HuH-7.5 (cell line): Measurements from ENCODE around the gene ARVCF.

Experiments
- DNase-seq: peaks from one replicate; pipeline ENCODE4 v3.0.0; 2011; ENCODE audit warnings: low spot score

The ARVCF gene

DNA sequence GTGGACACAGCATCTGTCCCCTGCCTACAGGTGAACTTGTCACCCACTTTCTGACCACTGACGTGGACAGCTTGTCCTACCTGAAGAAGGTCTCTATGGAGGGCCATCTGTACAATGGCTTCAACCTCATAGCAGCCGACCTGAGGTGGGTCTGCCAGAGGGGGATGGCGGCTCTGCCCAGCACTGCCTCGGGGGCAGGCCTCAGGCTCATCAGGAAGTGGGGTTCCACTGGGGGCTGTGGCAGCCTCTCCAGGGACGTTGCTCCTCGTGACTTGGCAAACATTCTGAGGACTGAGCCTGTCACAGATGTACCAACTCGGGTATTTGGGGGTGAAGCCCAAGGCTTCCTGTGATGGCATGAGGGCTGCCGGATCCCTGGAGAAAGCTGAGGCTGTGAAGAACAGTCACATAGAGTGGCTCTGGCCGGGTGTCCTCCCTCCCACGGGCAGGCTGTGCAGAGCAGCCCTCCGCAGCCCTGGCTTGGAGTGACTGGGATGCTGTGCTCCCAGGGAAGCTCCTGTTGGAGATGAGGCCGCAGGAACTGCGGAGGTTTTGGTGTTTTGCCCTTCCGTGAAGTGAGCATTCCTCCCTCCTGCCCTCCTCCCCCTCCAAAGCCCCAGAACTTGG lies 36.9 kb upstream of the ARVCF start:
- DNase-seq: no peak

DNA sequence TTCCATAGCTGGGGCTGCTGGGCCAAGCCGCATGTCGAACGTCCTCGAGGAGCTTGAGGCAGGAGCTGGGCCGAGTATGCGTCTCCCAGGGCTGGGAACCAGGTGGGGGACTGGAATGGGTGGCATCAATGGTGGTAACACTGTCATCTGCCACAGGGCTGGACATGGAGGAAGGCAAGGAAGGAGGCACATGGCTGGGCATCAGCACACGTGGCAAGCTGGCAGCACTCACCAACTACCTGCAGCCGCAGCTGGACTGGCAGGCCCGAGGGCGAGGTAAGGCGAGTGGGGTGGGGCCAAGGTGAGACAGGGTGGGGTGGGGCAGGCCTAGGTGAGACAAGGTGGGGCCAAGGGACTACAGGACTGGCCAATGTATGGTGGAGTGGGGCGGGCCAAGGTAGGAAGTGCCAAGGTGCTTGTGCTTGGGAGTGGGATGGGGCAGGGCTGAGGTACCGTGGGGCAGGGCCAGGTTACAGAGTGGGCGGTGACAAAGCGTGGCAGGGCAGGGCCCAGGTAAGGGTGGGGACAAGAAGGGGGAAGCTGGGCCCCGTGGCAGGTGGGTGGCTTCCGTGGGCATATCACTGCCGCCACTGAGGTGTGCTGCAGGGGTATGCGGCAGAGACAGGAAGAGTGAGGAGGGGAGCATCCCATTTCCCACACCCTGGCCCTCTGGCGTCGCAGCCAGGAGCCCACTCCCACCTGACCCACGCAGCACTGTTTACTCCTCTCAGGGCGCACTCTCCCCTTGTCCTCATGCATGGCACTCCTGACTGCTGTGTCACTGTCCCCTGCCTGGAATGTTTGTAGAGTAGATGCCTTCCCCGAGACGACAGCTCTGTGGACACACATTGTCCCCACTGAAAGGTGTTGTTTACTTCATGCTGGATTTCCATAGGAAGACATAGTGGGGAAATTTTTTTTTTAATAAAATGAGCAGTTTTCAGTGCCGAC lies 36.0 kb upstream of the ARVCF start:
- no peak for DNase-seq

DNA sequence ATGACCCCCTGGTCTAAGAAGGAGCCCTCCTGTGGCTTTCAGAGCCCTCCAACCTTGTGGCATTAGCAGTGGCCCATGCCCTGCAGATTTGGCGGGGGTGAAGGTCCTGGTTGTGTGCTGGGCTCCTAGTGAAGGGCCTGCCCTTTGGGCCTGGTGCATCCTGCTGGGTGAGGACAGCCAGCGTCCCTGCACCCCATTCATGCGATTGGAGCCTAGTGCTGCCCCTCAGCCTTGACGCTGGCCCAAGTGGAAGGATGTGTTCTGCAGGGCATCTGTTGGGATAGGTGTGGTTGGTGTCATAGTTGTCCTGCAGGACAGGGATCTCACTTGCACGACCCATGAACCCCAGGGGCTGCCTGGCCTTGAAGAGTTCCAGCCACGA lies 35.3 kb upstream of the ARVCF start:
- DNase-seq: no peak

DNA sequence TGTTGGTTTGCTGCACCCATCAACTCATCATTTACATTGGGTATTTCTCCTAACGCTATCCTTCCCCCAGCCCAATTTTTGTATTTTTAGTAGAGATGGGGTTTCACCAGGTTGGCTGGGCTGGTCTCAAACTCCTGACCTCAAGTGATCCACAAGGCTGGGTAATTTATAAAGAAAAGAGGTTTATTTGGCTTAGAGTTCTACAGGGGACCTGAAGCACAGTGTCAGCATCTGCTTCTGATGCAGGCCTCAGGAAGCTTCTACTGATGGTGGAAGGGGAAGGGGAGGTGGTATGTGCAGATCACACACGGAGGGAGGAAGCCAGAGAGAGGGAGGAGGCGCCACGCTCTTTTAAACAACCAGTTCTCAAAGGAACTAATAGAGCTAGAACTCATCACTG lies 30.1 kb upstream of the ARVCF start:
- no peak for DNase-seq

DNA sequence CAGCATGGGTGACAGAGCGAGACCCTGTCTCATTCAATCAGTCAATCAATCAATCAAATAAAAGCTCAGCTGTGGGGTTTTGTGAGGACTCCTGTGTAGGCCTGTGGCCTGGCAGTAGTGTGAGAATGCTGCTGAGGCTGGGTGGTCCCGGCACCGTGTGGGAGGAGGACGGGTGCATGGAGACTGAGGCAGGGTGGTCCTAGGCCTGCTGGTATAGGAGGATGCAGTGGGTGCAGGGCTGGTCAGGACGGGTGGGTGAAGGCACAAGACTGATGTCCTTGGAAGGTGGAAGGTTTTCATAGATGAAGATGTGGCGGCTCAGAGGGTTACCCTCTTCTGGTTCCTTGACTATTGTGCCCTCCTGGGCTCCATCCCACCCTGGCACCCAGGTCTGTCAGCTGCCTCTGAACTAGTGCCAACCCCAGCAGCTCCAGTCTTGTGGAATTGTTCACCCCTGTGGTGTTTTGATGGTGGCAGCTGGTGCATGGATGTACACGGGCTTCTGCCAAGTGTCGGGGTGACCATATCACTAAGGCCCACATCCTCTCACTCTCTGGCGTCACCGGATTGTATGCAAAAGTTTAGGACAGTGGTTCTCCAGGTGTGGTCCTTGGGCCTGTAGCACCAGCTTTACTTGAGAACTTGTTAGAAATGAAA lies 28.0 kb upstream of the ARVCF start:
- DNase-seq: no peak

DNA sequence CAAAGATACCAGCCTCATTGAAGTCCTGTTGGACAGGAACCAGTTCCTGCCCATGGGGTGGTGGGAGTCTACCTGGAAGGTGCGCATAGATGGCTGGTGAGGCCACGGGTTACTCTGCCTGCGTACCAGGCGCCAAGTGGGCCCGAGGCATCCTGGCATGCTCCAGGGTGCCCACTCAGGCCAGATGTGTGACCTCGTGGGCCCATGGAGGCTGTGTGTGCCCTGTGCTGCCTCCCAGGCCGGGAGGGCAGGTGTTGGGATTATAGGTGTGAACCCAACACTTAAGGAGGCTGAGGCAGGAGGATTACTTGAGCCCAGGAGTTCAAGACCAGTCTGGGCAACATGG lies 27.3 kb upstream of the ARVCF start:
- no peak for DNase-seq

DNA sequence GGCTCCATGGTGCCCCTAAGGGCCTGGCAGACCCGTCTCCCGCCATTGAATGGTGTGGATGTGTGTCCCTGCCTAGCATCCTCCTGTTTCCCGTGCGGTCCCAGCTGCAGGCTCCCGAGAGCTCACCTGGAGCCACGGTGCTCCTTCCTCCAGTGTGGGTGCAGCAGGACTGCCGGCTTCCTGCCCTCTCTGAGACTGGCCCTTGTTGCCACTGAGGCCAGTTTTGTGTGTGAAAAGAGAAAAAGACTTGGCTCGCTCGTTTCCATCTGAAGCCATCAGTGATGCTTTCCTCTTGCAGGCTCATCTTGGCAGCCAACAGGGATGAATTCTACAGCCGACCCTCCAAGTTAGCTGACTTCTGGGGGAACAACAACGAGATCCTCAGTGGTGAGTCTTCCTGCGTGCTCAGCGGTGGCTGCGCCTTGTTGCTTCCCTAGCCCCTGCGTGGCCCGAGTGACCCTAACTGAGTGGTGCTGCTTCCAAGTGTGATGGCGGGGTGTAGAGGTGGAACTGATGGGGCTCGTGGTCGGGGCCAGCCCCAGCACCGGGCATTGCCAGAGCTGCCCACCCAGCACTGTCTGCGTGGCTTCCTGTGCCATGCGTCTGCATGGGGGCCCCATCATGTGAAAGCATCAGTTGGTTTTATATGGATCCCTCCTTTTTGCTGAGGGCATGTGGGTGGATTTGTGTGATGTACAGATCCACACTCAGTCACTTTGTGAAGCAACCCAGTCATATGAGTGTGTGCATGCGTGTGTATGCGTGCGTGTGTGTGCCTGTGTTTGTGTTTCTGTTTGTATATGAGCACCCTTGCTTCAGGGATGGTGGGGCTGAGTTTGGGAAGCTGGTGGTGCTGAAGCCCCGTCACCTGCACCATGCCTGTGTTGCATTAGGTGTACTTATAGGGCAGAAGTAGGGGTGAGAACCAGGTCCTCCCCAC lies 26.7 kb upstream of the ARVCF start:
- no peak for DNase-seq

DNA sequence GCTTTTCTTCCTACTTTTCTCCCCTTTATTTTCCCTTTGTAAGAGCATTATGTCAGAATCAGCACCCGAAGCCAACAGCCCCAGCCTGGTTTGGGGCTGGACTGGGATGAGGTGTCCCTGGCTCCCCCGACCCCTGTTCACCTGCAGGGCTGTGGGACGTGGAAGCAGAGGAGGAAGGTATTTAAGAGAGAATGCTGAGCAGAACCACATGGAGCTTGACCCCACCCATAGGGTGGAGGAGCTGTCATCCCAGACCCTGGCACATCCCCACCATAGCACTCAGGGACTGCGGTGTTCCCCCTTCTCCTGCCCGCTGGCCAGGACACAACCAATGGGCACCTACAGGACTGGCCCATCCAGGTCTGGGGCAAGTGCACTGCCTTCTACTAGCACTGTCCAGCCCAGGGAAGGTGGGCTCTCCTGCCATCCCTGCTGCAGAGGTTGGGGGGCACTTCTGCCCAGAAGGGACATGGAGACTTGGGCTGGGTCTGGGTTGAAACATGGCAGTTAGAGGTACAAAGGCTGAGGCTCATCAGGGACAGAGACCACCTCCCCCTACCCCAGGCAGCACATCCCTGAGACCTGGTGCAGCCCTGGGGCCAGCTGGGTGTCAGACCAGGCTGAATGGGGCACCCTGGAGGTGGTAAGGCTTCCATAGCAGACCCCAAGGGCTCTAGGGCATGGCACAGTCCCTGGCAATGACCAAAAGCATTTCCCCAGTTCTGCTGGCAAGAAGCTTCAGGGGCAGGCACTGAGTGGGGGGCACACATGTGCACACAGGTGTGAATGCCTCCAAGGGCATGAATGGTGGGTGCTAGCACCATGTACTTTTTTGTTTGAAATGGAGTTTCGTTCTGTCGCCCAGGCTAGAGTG lies 23.9 kb upstream of the ARVCF start:
- no peak for DNase-seq

DNA sequence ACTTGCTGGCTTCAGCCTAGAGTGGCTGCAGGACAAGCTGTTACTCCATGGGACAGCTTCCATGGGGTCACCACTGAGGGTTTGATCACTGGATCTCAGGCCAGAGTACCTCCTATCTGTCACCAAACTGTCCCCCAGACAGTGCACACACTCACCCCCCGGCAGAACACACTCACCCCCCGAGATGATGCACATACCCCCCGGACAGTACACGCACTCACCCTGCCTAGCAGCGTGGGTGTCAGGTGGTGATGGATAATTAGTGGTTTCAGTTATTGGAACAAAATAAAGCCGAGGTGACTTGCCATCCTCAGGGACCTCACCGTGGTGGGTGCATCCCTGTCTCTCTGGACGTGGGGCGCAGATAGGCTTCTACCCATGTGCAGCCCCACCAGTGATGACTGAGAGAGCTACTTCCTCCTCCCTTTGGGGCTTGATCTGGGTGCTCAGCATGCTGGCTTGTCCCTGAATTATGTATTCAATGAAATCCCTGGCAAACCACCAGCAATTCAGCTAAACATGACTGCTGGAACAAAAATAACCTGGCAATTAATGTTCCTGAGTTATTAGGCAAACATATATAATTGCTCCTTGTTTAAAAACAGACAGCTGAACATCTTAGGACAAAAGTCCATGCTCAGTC lies 23.2 kb upstream of the ARVCF start:
- no peak for DNase-seq

DNA sequence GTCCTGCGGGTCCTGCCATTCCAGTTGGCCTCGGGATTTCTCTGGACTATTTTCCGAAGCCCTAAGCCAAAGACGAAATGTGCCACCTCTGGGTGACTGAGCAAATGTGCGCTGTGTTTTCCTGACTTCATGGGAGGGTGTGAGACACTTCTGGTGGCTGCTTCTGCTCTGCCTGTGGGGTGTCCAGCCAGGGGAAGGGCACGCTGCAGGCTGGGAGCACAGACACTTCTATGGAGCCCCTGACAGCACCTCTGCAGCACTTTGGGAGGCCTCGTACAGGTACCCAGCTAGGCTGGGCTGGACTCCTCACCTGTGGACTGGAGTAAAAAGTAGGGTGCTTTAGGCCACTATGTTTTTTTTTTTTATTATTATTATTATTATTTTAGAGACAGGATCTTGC lies 22.0 kb upstream of the ARVCF start:
- no peak for DNase-seq

DNA sequence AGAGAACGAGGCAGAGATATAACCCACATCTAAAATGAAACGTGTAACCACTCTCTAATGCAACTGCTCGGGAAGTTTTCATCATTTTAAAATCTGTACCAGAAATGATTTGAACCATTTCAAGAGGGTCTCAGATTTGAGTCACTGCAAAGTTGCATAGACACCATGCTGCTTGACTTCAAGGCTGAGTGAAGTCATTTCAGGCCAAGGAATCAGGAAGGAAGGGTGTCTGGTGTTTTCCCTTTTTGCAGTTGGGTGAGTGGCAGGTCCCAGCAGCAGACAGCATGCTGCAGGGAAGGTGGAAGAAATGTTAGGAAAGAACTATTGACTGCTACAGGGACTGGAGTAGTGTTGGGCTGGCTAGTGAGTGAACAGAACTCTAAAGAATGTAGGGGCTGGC lies 20.8 kb upstream of the ARVCF start:
- DNase-seq: no peak

DNA sequence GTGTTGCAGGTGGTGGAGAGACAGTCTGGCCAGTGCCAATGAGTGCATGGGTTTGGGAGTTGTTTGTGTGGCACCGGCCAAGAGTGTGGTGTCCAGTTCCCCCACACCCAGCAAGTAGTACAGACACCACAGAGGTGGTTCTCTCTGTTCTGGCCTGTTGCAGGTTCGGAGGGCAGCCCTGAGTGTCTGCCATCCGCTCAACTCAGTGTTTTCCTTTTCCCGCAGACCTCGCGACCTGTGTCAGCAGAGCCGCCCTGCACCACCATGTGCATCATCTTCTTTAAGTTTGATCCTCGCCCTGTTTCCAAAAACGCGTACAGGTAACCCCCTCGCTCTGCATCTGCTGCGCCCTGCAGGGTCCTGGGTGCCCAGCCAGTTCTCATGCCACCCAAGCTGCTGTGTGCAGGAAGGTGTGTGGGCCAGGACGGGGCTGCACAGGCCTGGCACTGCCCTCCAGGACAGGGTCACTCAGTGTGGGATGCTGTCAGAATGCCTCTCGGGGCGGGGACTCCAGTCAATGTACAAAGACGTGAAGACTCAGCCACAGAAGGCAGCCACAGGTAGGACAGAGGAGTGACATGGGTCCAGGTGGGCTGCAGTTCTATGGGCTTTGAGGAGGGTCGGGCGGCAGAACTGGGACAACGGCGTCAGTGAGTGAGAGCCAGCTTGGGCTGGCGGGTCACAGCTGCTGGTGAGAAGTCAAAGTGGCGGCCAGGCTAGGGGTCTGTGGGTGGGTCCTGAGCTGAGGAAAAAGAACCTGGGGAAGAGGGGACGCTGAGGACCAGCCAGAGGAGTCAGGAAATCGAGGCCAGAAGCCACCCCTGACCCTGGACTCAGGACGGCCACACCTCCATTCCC lies 20.1 kb upstream of the ARVCF start:
- no peak for DNase-seq

DNA sequence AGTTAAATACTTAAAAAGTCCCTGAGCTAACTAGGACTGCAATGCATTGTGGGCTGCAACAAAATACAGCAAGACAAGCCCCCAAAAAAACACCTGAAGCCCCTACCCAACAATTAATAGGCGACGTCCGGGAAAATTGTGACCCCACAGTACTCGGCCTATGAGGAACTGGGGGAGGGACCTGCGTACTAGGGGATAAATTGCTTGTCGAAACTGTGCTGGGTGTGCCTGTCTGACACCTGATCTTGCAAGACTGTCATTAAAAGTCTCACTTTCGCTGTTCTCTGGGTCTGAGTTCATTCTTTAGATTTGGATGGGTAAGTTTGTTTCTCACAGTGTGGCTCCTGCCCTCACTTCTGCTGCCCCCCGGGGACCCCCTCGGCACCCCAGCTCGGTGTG lies 19.5 kb upstream of the ARVCF start:
- no peak for DNase-seq

DNA sequence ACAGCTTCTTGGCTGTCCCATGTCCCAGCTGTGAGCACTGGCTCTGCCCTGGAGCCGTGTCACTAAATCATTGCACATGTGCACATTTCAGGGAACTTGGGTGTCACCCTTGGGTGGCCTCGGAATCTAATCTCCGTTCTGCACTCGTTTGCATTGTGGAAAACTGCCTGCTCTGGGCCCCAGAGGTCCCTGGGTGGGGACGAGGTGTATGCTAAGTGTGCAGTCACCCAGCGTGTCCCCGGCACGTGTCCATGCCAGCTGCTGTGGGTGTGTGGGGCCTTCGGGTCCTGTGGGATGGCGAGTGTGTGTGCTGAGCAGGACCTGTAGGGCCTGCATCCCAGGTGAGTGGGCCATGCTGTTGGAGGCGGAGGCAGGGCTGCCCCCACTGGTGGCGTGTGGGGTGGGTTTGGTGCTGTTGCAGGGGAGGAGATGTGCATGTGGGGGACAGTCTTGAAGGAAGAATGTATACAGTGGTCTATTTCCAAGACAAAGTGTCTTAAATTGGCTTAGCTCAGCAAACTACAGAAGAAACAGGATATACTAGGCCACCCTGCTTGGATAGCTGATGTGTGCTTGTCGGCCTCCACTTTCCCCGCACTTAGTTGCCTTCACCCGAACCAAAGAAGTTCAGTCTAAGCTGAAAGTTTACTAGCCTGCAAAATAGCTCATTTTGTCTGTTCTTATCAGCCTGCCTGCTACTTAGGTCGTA lies 18.9 kb upstream of the ARVCF start:
- DNase-seq: no peak

DNA sequence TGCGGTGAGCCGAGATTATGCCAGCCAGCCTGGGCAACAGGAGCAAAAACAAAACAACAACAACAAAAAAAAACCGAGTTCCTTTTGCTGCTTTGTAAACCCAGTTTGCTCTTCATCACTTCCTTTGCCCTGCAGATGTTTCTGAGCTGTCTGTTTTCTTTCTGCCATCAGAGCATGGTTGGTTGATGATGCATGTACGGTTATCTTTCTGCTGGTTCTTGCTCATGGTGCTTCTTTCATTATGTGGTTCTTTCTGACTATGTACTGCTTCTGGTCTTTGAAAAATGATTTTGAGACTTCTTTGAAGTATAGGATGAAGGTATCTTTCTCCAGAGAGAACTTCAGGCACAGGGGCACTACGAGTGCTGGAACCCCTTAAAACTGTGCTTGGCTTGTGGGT lies 17.5 kb upstream of the ARVCF start:
- no peak for DNase-seq

DNA sequence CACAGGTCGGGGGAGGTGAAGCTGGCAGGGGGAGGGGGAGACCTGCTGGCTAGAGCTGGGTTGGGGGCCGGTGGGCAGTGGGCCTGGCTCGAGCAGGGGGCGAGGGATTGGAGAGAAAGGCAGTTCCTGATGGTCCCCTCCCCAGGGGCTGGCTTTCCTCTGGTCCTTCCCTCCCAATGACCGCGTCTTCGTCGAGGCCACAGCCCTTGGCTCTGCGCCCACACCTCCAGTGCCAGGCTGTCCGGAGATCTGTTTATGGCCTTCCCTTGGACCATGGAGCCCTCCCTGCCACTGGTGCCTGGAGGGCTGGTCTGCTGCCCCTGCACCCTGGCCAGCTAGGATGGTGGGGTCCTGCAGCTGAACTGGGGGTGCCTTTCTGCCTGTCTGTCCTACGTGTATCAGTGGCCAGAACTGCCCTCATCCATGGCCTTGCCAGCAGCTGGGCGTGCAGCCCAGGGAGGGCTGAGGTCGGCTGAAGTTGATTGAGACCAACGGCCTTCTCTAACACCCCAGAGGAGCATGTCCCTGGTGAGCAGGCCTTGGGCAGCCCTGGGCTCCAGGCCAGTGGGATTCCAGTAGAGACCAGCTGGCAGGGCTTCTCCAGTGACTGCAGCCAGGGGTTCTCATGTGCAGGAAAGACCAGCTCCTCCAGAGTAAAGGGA lies 16.6 kb upstream of the ARVCF start:
- no peak for DNase-seq

DNA sequence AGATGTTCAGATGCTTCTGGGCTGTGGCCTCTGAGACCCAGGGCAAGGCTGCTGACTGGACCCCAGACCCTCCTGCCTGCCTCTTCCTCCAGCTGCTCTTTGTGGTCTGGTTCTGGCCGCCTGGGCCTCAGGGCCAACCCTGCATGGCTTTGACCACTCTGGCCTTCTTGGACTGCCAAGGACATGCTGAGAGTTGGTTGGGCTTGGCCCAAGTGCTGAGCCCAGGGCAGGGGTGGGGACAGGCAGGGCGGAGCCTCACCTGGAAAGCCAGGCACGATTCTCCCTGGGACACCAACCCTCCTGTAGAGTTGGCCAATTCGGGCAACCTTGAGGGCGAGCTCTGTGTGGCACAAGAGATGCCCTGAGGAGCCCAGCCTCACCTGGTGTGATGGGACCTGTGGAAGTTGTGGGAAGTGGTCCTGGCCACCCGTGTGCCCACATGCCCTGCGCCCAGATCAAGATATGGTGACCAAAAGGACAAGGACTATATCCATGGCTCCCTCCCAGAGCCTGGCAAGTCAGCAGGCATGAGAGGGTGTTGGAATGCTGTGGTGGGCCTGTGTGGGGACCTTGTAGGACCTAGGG lies 15.9 kb upstream of the ARVCF start:
- no peak for DNase-seq
